Psoas muscle (tissue), 8 donors: Measurements from ENCODE around the gene IPPK. TPM values are rescaled to one million over a fixed set of nuclear protein-coding genes. Genes with fewer than 3 reads are reported as not detected.

Source experiments
- ATAC-seq, 4 donors: fragments of 200-7000 bp; cut with Tn5 transposase; one replicate each; pipeline ENCODE4 v1.9.1; 2020; ENCODE audit warnings: moderate library complexity in 3 of 4, mild to moderate bottlenecking in 2 of 4
- DNase-seq, 2 donors: peaks; one replicate each; pipeline ENCODE4 v3.0.0-alpha.2; 2020
- H3K27ac ChIP-seq: fragments of 200-600 bp; one replicate; pipeline ENCODE4 v1.8.0; 2022
- H3K27me3 ChIP-seq, 3 donors: fragments of 200-600 bp in 1 of 3; one replicate each; pipeline versions ENCODE4 v1.6.1 to v1.8.0; 2013 to 2022; ENCODE audit warnings: low read length in 2 of 3, mild to moderate bottlenecking in 2 of 3, moderate library complexity in 1 of 3; ENCODE audit not compliant: insufficient read depth in 3 of 3
- H3K36me3 ChIP-seq, 2 donors: fragments of 200-600 bp in 1 of 2; one replicate each; pipeline versions ENCODE4 v1.6.1 to v1.8.0; 2013 to 2022; ENCODE audit warnings: low read depth in 1 of 2, mild to moderate bottlenecking in 1 of 2, moderate library complexity in 1 of 2; ENCODE audit not compliant: insufficient read depth in 1 of 2
- H3K4me1 ChIP-seq: fragments of 200-600 bp; one replicate; pipeline ENCODE4 v1.8.0; 2022
- H3K4me3 ChIP-seq: fragments of 200-600 bp; one replicate; pipeline ENCODE4 v1.8.0; 2022; ENCODE audit warnings: mild to moderate bottlenecking
- H3K9me3 ChIP-seq: fragments of 200-600 bp; one replicate; pipeline ENCODE4 v1.8.0; 2022
- WGBS, 3 donors: extraction: QIAGEN DNeasy Blood & Tissue Kit; methylation state at CpG; one replicate each; pipeline versions ENCODE4 v1.1.6 to v1.1.7; 2013; 5-methylcytosine and 5-hydroxymethylcytosine counted together
- intact Hi-C, 2 donors: fragments of 100-400 bp; cut with DNase I; formaldehyde crosslinking; loops; one replicate each; pipeline versions ENCODE4 v1.11.0 to v1.14.2; 2022
- polyA plus RNA-seq, 3 donors: library from polyadenylated mRNA; stranded (reverse); fragments of 200-250 nt; gene quantifications; one replicate each; pipeline ENCODE4 v1.2.3, GENCODE V29; 2013
- total RNA-seq, 4 donors: library from RNA; stranded (reverse); fragmentation: NEBNext Ultra II Directional in 2 of 4; extraction: Animal tissue kit (Norgen Biotek cat#: 25700) in 2 of 4; gene quantifications; one replicate each; pipeline versions ENCODE4 v1.2.1 to v1.2.4, GENCODE V29; 2021 to 2023
- TF ChIP-seq, protein P1 (sequence below): fragments of 200-600 bp; IDR thresholded peaks from one replicate; pipeline ENCODE4 v1.8.0; 2022; ENCODE audit warnings: antibody characterized with exemption
- donor health status: healthy with polysubstance abuse.
- donor health status: DM: no; HTN: no; CAD: no; lungs with moderate emphysema.
- donor health status: Bipolar disorder and iron deficiency.
- donor health status: healthy.
- donor health status: DM: yes; HTN: yes; CAD: no.
- donor health status: DM: no; HTN: no; CAD: no.
- donor health status: DM: no; HTN: no; CAD: no.
- donor health status: DM: yes; HTN: yes; CAD: no.

IPPK gene
- total and polyA plus RNA-seq, 7 donors, result 3.9 to 10.5 (median 8.5) TPM

GRCh38 chr9:92618633-92619225, 51.2 kb downstream of the IPPK start:
- no peak for DNase-seq
- TF ChIP-seq, protein P1, sequence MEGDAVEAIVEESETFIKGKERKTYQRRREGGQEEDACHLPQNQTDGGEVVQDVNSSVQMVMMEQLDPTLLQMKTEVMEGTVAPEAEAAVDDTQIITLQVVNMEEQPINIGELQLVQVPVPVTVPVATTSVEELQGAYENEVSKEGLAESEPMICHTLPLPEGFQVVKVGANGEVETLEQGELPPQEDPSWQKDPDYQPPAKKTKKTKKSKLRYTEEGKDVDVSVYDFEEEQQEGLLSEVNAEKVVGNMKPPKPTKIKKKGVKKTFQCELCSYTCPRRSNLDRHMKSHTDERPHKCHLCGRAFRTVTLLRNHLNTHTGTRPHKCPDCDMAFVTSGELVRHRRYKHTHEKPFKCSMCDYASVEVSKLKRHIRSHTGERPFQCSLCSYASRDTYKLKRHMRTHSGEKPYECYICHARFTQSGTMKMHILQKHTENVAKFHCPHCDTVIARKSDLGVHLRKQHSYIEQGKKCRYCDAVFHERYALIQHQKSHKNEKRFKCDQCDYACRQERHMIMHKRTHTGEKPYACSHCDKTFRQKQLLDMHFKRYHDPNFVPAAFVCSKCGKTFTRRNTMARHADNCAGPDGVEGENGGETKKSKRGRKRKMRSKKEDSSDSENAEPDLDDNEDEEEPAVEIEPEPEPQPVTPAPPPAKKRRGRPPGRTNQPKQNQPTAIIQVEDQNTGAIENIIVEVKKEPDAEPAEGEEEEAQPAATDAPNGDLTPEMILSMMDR, result no peak
- no peaks in the 10 kb centered on the region for H3K27me3 ChIP-seq
- 73 to 78% (median 75%) methylated on average over 10 of the region's 10 CpGs for WGBS, 3 donors
- no peak overlapping the region for H3K4me3 ChIP-seq
- ATAC-seq, result no peak
- H3K27ac ChIP-seq, result no peak overlapping the region
- intact Hi-C loops, result no loop called here
- peaks cover 3 to 66% of the 10 kb centered on the region in 2 donors for H3K36me3 ChIP-seq
- H3K4me1 ChIP-seq, result no peaks in the 10 kb centered on the region
- no peaks in the 10 kb centered on the region for H3K9me3 ChIP-seq

DNA sequence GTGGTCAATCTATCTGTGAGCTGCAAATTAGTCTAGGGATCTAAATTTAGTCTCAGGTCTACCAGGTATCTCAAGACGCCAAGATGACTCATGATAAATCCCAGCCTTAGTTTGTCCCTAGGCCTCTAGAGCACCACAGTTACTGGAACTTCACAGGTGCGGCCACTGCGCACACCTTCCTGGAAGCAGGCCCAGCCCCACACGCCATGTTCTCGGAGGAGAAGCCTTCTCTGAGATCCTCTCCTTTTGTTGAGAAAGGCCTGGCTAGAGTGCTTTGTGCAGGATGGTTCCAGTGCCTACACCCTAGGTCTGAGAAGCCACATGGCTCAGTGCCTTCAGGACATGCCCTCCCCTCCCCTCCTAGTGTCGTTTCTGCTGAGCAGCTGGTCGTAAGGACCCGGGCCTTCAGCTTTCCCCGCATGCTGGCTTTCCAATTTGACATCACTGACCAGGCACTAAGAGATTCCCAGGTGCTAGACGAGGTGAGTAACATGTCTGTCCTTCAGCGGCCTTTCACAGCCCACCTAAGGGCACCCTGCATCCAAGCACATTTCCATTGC, 51.9 kb downstream of the IPPK start:
- Histone ChIP-seq H3K4me1 (no peaks in the 10 kb centered on the region), H3K27ac (no peak overlapping the region), H3K27me3 (no peaks in the 10 kb centered on the region), H3K36me3 (peaks cover 3 to 69% of the 10 kb centered on the region in 2 donors), H3K4me3 (no peak overlapping the region), H3K9me3 (no peaks in the 10 kb centered on the region)
- ATAC-seq, result no peak
- intact Hi-C loops, result no loop called here
- WGBS, 3 donors, result 71 to 80% (median 72%) methylated on average over 11 of the region's 11 CpGs
- TF ChIP-seq, protein P1, result no peak
- DNase-seq, result no peak

- peaks cover 3 to 73% of the 10 kb centered on the region in 2 donors for H3K36me3 ChIP-seq
- WGBS, 3 donors, result 81 to 84% (median 82%) methylated on average over 11 of the region's 11 CpGs
Measured at GRCh38 chr9:92617195-92617813, 52.6 kb downstream of the IPPK start.

GRCh38 chr9:92616655-92617111, 53.2 kb downstream of the IPPK start:
- no peaks in the 10 kb centered on the region for H3K4me1 ChIP-seq
- peak overlapping the region; percentile 15 for H3K4me3 ChIP-seq
- H3K36me3 ChIP-seq, result peaks cover 3 to 79% of the 10 kb centered on the region in 2 donors
- intact Hi-C loops, result no loop called here
- DNase-seq (peak; percentile 59 to 74), ATAC-seq (peak in 2 of 4 donors; percentile 27 to 67)
- WGBS, 3 donors, result 63 to 70% (median 66%) methylated on average over 11 of the region's 11 CpGs
- no peaks in the 10 kb centered on the region for H3K9me3 ChIP-seq
- H3K27me3 ChIP-seq, result no peaks in the 10 kb centered on the region
- peak overlapping the region; percentile 63 for H3K27ac ChIP-seq
- TF ChIP-seq, protein P1, result no peak

More at GRCh38 chr9:92617195-92617813, 52.6 kb downstream of the IPPK start:
- H3K4me1 ChIP-seq, result no peaks in the 10 kb centered on the region
- TF ChIP-seq, protein P1, result no peak
- intact Hi-C loops, result no loop called here
- H3K9me3 ChIP-seq, result no peaks in the 10 kb centered on the region
- peak overlapping the region; percentile 63 for H3K27ac ChIP-seq
- no peak overlapping the region for H3K4me3 ChIP-seq
- no peak for DNase-seq
- ATAC-seq, result no peak
- no peaks in the 10 kb centered on the region for H3K27me3 ChIP-seq
